ENCODE data around the gene MSTN. TPM values are rescaled to one million over a fixed set of nuclear protein-coding genes. Genes with fewer than 3 reads are reported as not detected.

The MSTN gene
- under 1 TPM in 3 of 4 donors, not detected in 1; 0.23 to 0.42 (median 0.33) TPM for total RNA-seq

GRCh38 chr2:190062601-190063000 lies at the start of gene MSTN:
Gene MSTN (minus strand): TSS chr2:190062729. CDS start chr2:190062596, 133 bp downstream.
- intact Hi-C loops (cut with DNase I) = loop anchor here (10.0 kb wide), 1 partner anchor 308 kb away; no protein-coding TSS in a partner anchor
- no peak within 1 kb of the TSS for H3K27ac ChIP-seq (replicated peaks in 1 of 4)

GRCh38 chr2:190111166-190111565 lies 48.6 kb upstream of the MSTN start:
- Histone ChIP-seq H3K27ac (replicated peaks in 1 of 4) (no peak overlapping the region), H3K27me3 (no peaks in the 10 kb centered on the region), H3K4me3 (no peak overlapping the region), H3K4me1 (no peaks in the 10 kb centered on the region), H3K9me3 (no peaks in the 10 kb centered on the region), H3K36me3 (no peaks in the 10 kb centered on the region)
- TF ChIP-seq EP300 (IDR thresholded peaks at IDR 0.05) (no peak), POLR2AphosphoS5 (IDR thresholded peaks at IDR 0.05) (no peak), CTCF (IDR thresholded peaks at IDR 0.05) (no peak), POLR2A (IDR thresholded peaks at IDR 0.05; ENCODE audit: low read depth) (no peak)
- 59% methylated on average over 1 of the region's 1 CpG for WGBS
- intact Hi-C loops (cut with DNase I) = no loop called here
- DNase-seq (ENCODE audit: extremely low spot score) = no peak

More at GRCh38 chr2:190062601-190063000, at the start of gene MSTN:
- Histone ChIP-seq H3K4me1 (no peaks in the 10 kb centered on the region), H3K36me3 (no peaks in the 10 kb centered on the region), H3K27me3 (no peaks in the 10 kb centered on the region), H3K9me3 (no peaks in the 10 kb centered on the region), H3K4me3 (no peak within 1 kb of the TSS)
- DNase-seq (ENCODE audit: extremely low spot score) = no peak
- WGBS = 76% methylated on average over 2 of the region's 2 CpGs
- no peak for TF ChIP-seq POLR2AphosphoS5 (IDR thresholded peaks at IDR 0.05)
- TF ChIP-seq POLR2A (IDR thresholded peaks at IDR 0.05; ENCODE audit: low read depth) = no peak
- TF ChIP-seq CTCF (IDR thresholded peaks at IDR 0.05) = no peak
- no peak for TF ChIP-seq EP300 (IDR thresholded peaks at IDR 0.05)

- no peak for DNase-seq (ENCODE audit: extremely low spot score)
- Histone ChIP-seq H3K36me3 (no peaks in the 10 kb centered on the region), H3K27me3 (no peaks in the 10 kb centered on the region), H3K4me3 (no peak overlapping the region), H3K9me3 (no peaks in the 10 kb centered on the region), H3K27ac (replicated peaks in 1 of 4) (no peak overlapping the region), H3K4me1 (no peaks in the 10 kb centered on the region)
- 95% methylated on average over 7 of the region's 7 CpGs for WGBS
- intact Hi-C loops (cut with DNase I) = no loop called here
- no peak for TF ChIP-seq POLR2AphosphoS5 (IDR thresholded peaks at IDR 0.05)
- TF ChIP-seq CTCF (IDR thresholded peaks at IDR 0.05) = no peak
- TF ChIP-seq POLR2A (IDR thresholded peaks at IDR 0.05; ENCODE audit: low read depth) = no peak
- TF ChIP-seq EP300 (IDR thresholded peaks at IDR 0.05) = no peak
Measured at GRCh38 chr2:190110699-190111098, 48.2 kb upstream of the MSTN start.

- Histone ChIP-seq H3K36me3 (no peaks in the 10 kb centered on the region), H3K9me3 (no peaks in the 10 kb centered on the region), H3K27ac (replicated peaks in 1 of 4) (no peak overlapping the region), H3K4me3 (no peak overlapping the region), H3K4me1 (no peaks in the 10 kb centered on the region), H3K27me3 (no peaks in the 10 kb centered on the region)
- intact Hi-C loops (cut with DNase I) = no loop called here
- TF ChIP-seq POLR2AphosphoS5 (IDR thresholded peaks at IDR 0.05) (no peak), CTCF (IDR thresholded peaks at IDR 0.05) (no peak), POLR2A (IDR thresholded peaks at IDR 0.05; ENCODE audit: low read depth) (no peak), EP300 (IDR thresholded peaks at IDR 0.05) (no peak)
- no peak for DNase-seq (ENCODE audit: extremely low spot score)
- 68% methylated on average over 2 of the region's 2 CpGs for WGBS
Measured at GRCh38 chr2:190110131-190110530, 47.6 kb upstream of the MSTN start.

- WGBS = 69% methylated on average over 4 of the region's 4 CpGs
- no peak overlapping the region for H3K27ac ChIP-seq (replicated peaks in 1 of 4)
- intact Hi-C loops (cut with DNase I) = no loop called here
- H3K4me1 ChIP-seq = no peaks in the 10 kb centered on the region
- no peak overlapping the region for H3K4me3 ChIP-seq
- no peaks in the 10 kb centered on the region for H3K36me3 ChIP-seq
- no peaks in the 10 kb centered on the region for H3K9me3 ChIP-seq
- TF ChIP-seq CTCF (IDR thresholded peaks at IDR 0.05) (no peak), EP300 (IDR thresholded peaks at IDR 0.05) (no peak), POLR2AphosphoS5 (IDR thresholded peaks at IDR 0.05) (no peak), POLR2A (IDR thresholded peaks at IDR 0.05; ENCODE audit: low read depth) (no peak)
- no peak for DNase-seq (ENCODE audit: extremely low spot score)
- no peaks in the 10 kb centered on the region for H3K27me3 ChIP-seq
Measured at GRCh38 chr2:190107409-190107808, 44.9 kb upstream of the MSTN start.

Data from esophagus muscularis mucosa (tissue), 4 donors.